RWPE2 (cell line): ENCODE measurements around the gene ZNF512B.

Experiments
- ATAC-seq: fragments of 200-7000 bp; cut with Tn5 transposase; 3 replicates; pipeline ENCODE4 v1.9.1; 2021; ENCODE audit warnings: low read depth
- DNase-seq: peaks from one replicate; pipeline ENCODE4 v3.0.0-alpha.2; 2020; ENCODE audit warnings: low spot score
- H3K27ac ChIP-seq: fragments of 450-650 bp; 2 replicates; pipeline ENCODE4 v1.5.1; 2017; ENCODE audit warnings: mild to moderate bottlenecking; ENCODE audit not compliant: poor library complexity, severe bottlenecking
- H3K27me3 ChIP-seq: fragments of 250-450 bp; sonication (Bioruptor Pico); 2 replicates; pipeline ENCODE4 v1.5.1; 2021; ENCODE audit warnings: mild to moderate bottlenecking, moderate library complexity; ENCODE audit not compliant: insufficient read depth, poor library complexity, severe bottlenecking
- H3K36me3 ChIP-seq: fragments of 250-450 bp; sonication (Bioruptor Pico); 2 replicates; pipeline ENCODE4 v1.5.1; 2020; ENCODE audit warnings: low read depth, mild to moderate bottlenecking, moderate library complexity
- H3K4me1 ChIP-seq: fragments of 250-450 bp; sonication (Bioruptor Pico); 2 replicates; pipeline ENCODE4 v1.5.1; 2021; ENCODE audit warnings: mild to moderate bottlenecking, moderate library complexity; ENCODE audit not compliant: insufficient read depth, poor library complexity, severe bottlenecking
- H3K4me3 ChIP-seq: fragments of 250-450 bp; sonication (Bioruptor Pico); 2 replicates; pipeline ENCODE4 v1.5.1; 2021; ENCODE audit warnings: mild to moderate bottlenecking, moderate library complexity; ENCODE audit not compliant: severe bottlenecking
- H3K9me3 ChIP-seq: fragments of 250-450 bp; sonication (Bioruptor Pico); 2 replicates; pipeline ENCODE4 v1.5.1; 2021; ENCODE audit warnings: mild to moderate bottlenecking, moderate library complexity; ENCODE audit not compliant: severe bottlenecking
- CTCF ChIP-seq: fragments of 450-650 bp; IDR thresholded peaks from one replicate; pipeline ENCODE4 v1.5.1; 2017; ENCODE audit warnings: mild to moderate bottlenecking, moderate library complexity; ENCODE audit not compliant: poor library complexity, severe bottlenecking

The ZNF512B gene

GRCh38 chr20:63915471-63915870 lies 54.3 kb downstream of the ZNF512B start:
- peaks cover 16% of the 10 kb centered on the region for H3K4me1 ChIP-seq
- ATAC-seq = no peak
- no peak for TF ChIP-seq CTCF
- H3K27ac ChIP-seq = no peak overlapping the region
- H3K27me3 ChIP-seq = no peaks in the 10 kb centered on the region
- no peak for DNase-seq
- H3K36me3 ChIP-seq = peaks cover 57% of the 10 kb centered on the region
- no peaks in the 10 kb centered on the region for H3K9me3 ChIP-seq
- H3K4me3 ChIP-seq = no peak overlapping the region

GRCh38 chr20:63913768-63914167 lies 56.0 kb downstream of the ZNF512B start:
- Histone ChIP-seq H3K27me3 (no peaks in the 10 kb centered on the region), H3K27ac (no peak overlapping the region), H3K4me3 (no peak overlapping the region), H3K4me1 (peaks cover 27% of the 10 kb centered on the region), H3K36me3 (peaks cover 58% of the 10 kb centered on the region), H3K9me3 (no peaks in the 10 kb centered on the region)
- no peak for ATAC-seq
- DNase-seq = no peak
- TF ChIP-seq CTCF = no peak

GRCh38 chr20:63911176-63911575 lies 58.6 kb downstream of the ZNF512B start:
- peak; percentile 99 for DNase-seq
- Histone ChIP-seq H3K4me1 (peaks cover 27% of the 10 kb centered on the region), H3K27ac (peak overlapping the region; percentile 82), H3K4me3 (no peak overlapping the region), H3K36me3 (peaks cover 38% of the 10 kb centered on the region), H3K27me3 (no peaks in the 10 kb centered on the region), H3K9me3 (no peaks in the 10 kb centered on the region)
- no peak for TF ChIP-seq CTCF
- peak; percentile 98 for ATAC-seq

GRCh38 chr20:63908008-63908682 lies 61.6 kb downstream of the ZNF512B start:
- no peak for ATAC-seq
- H3K4me3 ChIP-seq = no peak overlapping the region

More at GRCh38 chr20:63908008-63908682, 61.6 kb downstream of the ZNF512B start:
- no peaks in the 10 kb centered on the region for H3K9me3 ChIP-seq
- no peaks in the 10 kb centered on the region for H3K27me3 ChIP-seq
- peaks cover 28% of the 10 kb centered on the region for H3K36me3 ChIP-seq
- TF ChIP-seq CTCF = no peak
- no peak for DNase-seq
- peaks cover 27% of the 10 kb centered on the region for H3K4me1 ChIP-seq
- peak overlapping the region; percentile 82 for H3K27ac ChIP-seq
